WTC11 (cell line): ENCODE measurements around the gene SDK2. TPM values are rescaled to one million over a fixed set of nuclear protein-coding genes. Genes with fewer than 3 reads are reported as not detected.
A peak's percentile ranks its signal among the peaks of the same experiment; 100 is the strongest.

Experiments
- ATAC-seq: fragments of 200-7000 bp; cut with Tn5 transposase; 2 replicates; pipeline ENCODE4 v1.10.0; 2021; ENCODE audit warnings: mild to moderate bottlenecking, moderate library complexity
- CTCF ChIA-PET: fragments of 300-600 bp; sonication (Branson Sonifier 250); formaldehyde crosslinking; loops from one replicate; lab custom pipeline; 2021; ENCODE audit warnings: antibody characterized with exemption; lab: Charles Lee
- POLR2A ChIA-PET: fragments of 350-600 bp; sonication (Branson Sonifier 250); formaldehyde crosslinking; loops from one replicate; lab custom pipeline; 2021; ENCODE audit warnings: antibody characterized with exemption; lab: Charles Lee
- DNase-seq: peaks from one replicate; pipeline ENCODE4 v3.0.0; 2021; ENCODE audit warnings: low spot score
- H3K27ac Mint-ChIP-seq: 2 replicates; pipeline ENCODE4 v1.8.0; 2021; ENCODE audit warnings: mixed read lengths
- H3K27me3 Mint-ChIP-seq: 2 replicates; pipeline ENCODE4 v1.8.0; 2021; ENCODE audit warnings: low read depth, mild to moderate bottlenecking, moderate library complexity, mixed read lengths
- H3K36me3 Mint-ChIP-seq: 2 replicates; pipeline ENCODE4 v1.8.0; 2021; ENCODE audit warnings: mixed read lengths
- H3K4me1 Mint-ChIP-seq: 2 replicates; pipeline ENCODE4 v1.8.0; 2022; ENCODE audit warnings: mixed read lengths
- H3K4me3 Mint-ChIP-seq: 2 replicates; pipeline ENCODE4 v1.8.0; 2021; ENCODE audit warnings: mild to moderate bottlenecking, moderate library complexity, mixed read lengths
- H3K9me3 Mint-ChIP-seq: 2 replicates; pipeline ENCODE4 v1.8.0; 2021; ENCODE audit warnings: mixed read lengths
- ATF1 ChIP-seq: sonication (generic); formaldehyde crosslinking; IDR thresholded peaks from 2 replicates; pipeline ENCODE4 v1.8.1; 2023; ENCODE audit warnings: mild to moderate bottlenecking, moderate library complexity, missing genetic modification reagents
- FOXK1 ChIP-seq: sonication (generic); formaldehyde crosslinking; IDR thresholded peaks from 2 replicates; pipeline ENCODE4 v1.8.0; 2022; ENCODE audit warnings: mild to moderate bottlenecking, moderate library complexity, missing genetic modification reagents
- GTF2I ChIP-seq: fragments of 250-450 bp; sonication (Bioruptor Pico); conservative IDR thresholded peaks from 2 replicates; pipeline ENCODE4 v1.4.0; 2021; ENCODE audit warnings: mild to moderate bottlenecking
- JUN ChIP-seq: sonication (generic); formaldehyde crosslinking; IDR thresholded peaks from 2 replicates; pipeline ENCODE4 v1.8.0; 2023; ENCODE audit warnings: mild to moderate bottlenecking, missing genetic modification reagents
- NR3C1 ChIP-seq: sonication (generic); formaldehyde crosslinking; conservative IDR thresholded peaks from 2 replicates; pipeline ENCODE4 v1.8.1; 2023; ENCODE audit warnings: low read depth, mild to moderate bottlenecking, missing genetic modification reagents
- TCF7 ChIP-seq: sonication (generic); formaldehyde crosslinking; IDR thresholded peaks from 2 replicates; pipeline ENCODE4 v1.8.0; 2022; ENCODE audit warnings: mild to moderate bottlenecking, low read depth, missing genetic modification reagents, moderate library complexity
- ZNF138 ChIP-seq: sonication (generic); formaldehyde crosslinking; conservative IDR thresholded peaks from 2 replicates; pipeline ENCODE4 v1.8.1; 2022; ENCODE audit warnings: mild to moderate bottlenecking, moderate library complexity, missing genetic modification reagents
- ZNF416 ChIP-seq: fragments of 250-450 bp; sonication (Bioruptor Pico); IDR thresholded peaks from 2 replicates; pipeline ENCODE4 v1.9.0; 2021; ENCODE audit warnings: mild to moderate bottlenecking, inconsistent platforms
- ZNF671 ChIP-seq: fragments of 250-450 bp; sonication (Bioruptor Pico); IDR thresholded peaks from 2 replicates; pipeline ENCODE4 v1.8.0; 2021; ENCODE audit warnings: mild to moderate bottlenecking
- total RNA-seq: library from RNA; stranded (reverse); gene quantifications from 3 replicates; pipeline ENCODE4 v1.2.3, GENCODE V29; 2021
- TF ChIP-seq, protein P1 (sequence below): sonication (generic); formaldehyde crosslinking; IDR thresholded peaks from 2 replicates; pipeline ENCODE4 v1.8.1; 2023; ENCODE audit warnings: mild to moderate bottlenecking, missing genetic modification reagents
- TF ChIP-seq, protein P2 (sequence below): fragments of 250-450 bp; sonication (Bioruptor Pico); IDR thresholded peaks from 2 replicates; pipeline ENCODE4 v1.9.0; 2021; ENCODE audit warnings: mild to moderate bottlenecking
- TF ChIP-seq, protein P3 (sequence below): sonication (generic); formaldehyde crosslinking; IDR thresholded peaks from 2 replicates; pipeline ENCODE4 v1.8.0; 2022; ENCODE audit warnings: missing genetic modification reagents
- TF ChIP-seq, protein P4 (sequence below): fragments of 250-450 bp; sonication (Bioruptor Pico); IDR thresholded peaks from 2 replicates; pipeline ENCODE4 v1.9.0; 2021; ENCODE audit warnings: mild to moderate bottlenecking, borderline replicate concordance
- TF ChIP-seq, protein P5 (sequence below): sonication (generic); formaldehyde crosslinking; IDR thresholded peaks from 2 replicates; pipeline ENCODE4 v1.8.1; 2023; ENCODE audit warnings: mild to moderate bottlenecking, missing genetic modification reagents, borderline replicate concordance
- TF ChIP-seq, protein P6 (sequence below): sonication (generic); formaldehyde crosslinking; IDR thresholded peaks from 2 replicates; pipeline ENCODE4 v1.8.0; 2023; ENCODE audit warnings: missing genetic modification reagents, mild to moderate bottlenecking, borderline replicate concordance
- TF ChIP-seq, protein P7 (sequence below): sonication (generic); formaldehyde crosslinking; IDR thresholded peaks from 2 replicates; pipeline ENCODE4 v1.8.0; 2022; ENCODE audit warnings: mild to moderate bottlenecking, missing genetic modification reagents

SDK2 gene
- total RNA-seq, 1 experiment from 2014 or later = 14.8 TPM

DNA sequence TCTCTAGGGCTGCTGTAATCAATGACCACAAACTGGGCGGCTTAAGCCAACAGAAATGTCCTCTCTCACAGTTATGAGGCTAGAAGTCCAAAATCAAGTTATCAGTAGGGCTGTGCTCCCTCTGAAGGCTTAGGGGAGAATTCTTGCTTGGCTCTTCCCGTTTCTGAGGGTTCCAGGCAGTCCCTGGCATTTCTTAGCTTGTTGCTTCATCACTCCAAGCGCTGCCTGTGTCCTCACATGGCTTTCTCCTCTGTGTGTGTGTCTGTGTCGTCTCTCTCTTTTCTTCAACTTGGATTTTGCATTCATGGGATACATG lies 318.8 kb downstream of the SDK2 start:
- H3K36me3 Mint-ChIP-seq = no peaks in the 10 kb centered on the region
- ChIA-PET POLR2A (no interaction called here), CTCF (interaction anchor here (0.6 to 1.4 kb wide), 3 partner anchors 12 to 91 kb away, joined by 3 to 4 read pairs (median 3); no protein-coding TSS in a partner anchor)
- DNase-seq = no peak
- H3K4me1 Mint-ChIP-seq = peaks cover 32% of the 10 kb centered on the region
- H3K27ac Mint-ChIP-seq = 0 out of 2 replicates have a peak overlapping the region, but pooled peaks have one; percentile 34
- ATAC-seq = no peak; the same call in 1 of the 2 replicates
- H3K4me3 Mint-ChIP-seq = no peak overlapping the region
- peaks cover 8% of the 10 kb centered on the region for H3K27me3 Mint-ChIP-seq
- no peaks in the 10 kb centered on the region for H3K9me3 Mint-ChIP-seq
- TF ChIP-seq FOXK1 (CRISPR knock-in tag) (no peak), NR3C1 (CRISPR knock-in tag) (no peak), GTF2I (no peak), ZNF138 (CRISPR knock-in tag) (no peak), ATF1 (no peak), JUN (CRISPR knock-in tag) (no peak), ZNF416 (CRISPR knock-in tag) (no peak), ZNF671 (CRISPR knock-in tag) (no peak), TCF7 (CRISPR knock-in tag) (no peak)
- TF ChIP-seq, protein P1, sequence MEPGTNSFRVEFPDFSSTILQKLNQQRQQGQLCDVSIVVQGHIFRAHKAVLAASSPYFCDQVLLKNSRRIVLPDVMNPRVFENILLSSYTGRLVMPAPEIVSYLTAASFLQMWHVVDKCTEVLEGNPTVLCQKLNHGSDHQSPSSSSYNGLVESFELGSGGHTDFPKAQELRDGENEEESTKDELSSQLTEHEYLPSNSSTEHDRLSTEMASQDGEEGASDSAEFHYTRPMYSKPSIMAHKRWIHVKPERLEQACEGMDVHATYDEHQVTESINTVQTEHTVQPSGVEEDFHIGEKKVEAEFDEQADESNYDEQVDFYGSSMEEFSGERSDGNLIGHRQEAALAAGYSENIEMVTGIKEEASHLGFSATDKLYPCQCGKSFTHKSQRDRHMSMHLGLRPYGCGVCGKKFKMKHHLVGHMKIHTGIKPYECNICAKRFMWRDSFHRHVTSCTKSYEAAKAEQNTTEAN (CRISPR knock-in tag) = no peak
- TF ChIP-seq, protein P2, sequence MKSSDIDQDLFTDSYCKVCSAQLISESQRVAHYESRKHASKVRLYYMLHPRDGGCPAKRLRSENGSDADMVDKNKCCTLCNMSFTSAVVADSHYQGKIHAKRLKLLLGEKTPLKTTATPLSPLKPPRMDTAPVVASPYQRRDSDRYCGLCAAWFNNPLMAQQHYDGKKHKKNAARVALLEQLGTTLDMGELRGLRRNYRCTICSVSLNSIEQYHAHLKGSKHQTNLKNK = no peak
- TF ChIP-seq, protein P3, sequence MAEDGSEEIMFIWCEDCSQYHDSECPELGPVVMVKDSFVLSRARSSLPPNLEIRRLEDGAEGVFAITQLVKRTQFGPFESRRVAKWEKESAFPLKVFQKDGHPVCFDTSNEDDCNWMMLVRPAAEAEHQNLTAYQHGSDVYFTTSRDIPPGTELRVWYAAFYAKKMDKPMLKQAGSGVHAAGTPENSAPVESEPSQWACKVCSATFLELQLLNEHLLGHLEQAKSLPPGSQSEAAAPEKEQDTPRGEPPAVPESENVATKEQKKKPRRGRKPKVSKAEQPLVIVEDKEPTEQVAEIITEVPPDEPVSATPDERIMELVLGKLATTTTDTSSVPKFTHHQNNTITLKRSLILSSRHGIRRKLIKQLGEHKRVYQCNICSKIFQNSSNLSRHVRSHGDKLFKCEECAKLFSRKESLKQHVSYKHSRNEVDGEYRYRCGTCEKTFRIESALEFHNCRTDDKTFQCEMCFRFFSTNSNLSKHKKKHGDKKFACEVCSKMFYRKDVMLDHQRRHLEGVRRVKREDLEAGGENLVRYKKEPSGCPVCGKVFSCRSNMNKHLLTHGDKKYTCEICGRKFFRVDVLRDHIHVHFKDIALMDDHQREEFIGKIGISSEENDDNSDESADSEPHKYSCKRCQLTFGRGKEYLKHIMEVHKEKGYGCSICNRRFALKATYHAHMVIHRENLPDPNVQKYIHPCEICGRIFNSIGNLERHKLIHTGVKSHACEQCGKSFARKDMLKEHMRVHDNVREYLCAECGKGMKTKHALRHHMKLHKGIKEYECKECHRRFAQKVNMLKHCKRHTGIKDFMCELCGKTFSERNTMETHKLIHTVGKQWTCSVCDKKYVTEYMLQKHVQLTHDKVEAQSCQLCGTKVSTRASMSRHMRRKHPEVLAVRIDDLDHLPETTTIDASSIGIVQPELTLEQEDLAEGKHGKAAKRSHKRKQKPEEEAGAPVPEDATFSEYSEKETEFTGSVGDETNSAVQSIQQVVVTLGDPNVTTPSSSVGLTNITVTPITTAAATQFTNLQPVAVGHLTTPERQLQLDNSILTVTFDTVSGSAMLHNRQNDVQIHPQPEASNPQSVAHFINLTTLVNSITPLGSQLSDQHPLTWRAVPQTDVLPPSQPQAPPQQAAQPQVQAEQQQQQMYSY (CRISPR knock-in tag) = no peak
- TF ChIP-seq, protein P4, sequence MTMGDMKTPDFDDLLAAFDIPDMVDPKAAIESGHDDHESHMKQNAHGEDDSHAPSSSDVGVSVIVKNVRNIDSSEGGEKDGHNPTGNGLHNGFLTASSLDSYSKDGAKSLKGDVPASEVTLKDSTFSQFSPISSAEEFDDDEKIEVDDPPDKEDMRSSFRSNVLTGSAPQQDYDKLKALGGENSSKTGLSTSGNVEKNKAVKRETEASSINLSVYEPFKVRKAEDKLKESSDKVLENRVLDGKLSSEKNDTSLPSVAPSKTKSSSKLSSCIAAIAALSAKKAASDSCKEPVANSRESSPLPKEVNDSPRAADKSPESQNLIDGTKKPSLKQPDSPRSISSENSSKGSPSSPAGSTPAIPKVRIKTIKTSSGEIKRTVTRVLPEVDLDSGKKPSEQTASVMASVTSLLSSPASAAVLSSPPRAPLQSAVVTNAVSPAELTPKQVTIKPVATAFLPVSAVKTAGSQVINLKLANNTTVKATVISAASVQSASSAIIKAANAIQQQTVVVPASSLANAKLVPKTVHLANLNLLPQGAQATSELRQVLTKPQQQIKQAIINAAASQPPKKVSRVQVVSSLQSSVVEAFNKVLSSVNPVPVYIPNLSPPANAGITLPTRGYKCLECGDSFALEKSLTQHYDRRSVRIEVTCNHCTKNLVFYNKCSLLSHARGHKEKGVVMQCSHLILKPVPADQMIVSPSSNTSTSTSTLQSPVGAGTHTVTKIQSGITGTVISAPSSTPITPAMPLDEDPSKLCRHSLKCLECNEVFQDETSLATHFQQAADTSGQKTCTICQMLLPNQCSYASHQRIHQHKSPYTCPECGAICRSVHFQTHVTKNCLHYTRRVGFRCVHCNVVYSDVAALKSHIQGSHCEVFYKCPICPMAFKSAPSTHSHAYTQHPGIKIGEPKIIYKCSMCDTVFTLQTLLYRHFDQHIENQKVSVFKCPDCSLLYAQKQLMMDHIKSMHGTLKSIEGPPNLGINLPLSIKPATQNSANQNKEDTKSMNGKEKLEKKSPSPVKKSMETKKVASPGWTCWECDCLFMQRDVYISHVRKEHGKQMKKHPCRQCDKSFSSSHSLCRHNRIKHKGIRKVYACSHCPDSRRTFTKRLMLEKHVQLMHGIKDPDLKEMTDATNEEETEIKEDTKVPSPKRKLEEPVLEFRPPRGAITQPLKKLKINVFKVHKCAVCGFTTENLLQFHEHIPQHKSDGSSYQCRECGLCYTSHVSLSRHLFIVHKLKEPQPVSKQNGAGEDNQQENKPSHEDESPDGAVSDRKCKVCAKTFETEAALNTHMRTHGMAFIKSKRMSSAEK (CRISPR knock-in tag) = no peak
- TF ChIP-seq, protein P5, sequence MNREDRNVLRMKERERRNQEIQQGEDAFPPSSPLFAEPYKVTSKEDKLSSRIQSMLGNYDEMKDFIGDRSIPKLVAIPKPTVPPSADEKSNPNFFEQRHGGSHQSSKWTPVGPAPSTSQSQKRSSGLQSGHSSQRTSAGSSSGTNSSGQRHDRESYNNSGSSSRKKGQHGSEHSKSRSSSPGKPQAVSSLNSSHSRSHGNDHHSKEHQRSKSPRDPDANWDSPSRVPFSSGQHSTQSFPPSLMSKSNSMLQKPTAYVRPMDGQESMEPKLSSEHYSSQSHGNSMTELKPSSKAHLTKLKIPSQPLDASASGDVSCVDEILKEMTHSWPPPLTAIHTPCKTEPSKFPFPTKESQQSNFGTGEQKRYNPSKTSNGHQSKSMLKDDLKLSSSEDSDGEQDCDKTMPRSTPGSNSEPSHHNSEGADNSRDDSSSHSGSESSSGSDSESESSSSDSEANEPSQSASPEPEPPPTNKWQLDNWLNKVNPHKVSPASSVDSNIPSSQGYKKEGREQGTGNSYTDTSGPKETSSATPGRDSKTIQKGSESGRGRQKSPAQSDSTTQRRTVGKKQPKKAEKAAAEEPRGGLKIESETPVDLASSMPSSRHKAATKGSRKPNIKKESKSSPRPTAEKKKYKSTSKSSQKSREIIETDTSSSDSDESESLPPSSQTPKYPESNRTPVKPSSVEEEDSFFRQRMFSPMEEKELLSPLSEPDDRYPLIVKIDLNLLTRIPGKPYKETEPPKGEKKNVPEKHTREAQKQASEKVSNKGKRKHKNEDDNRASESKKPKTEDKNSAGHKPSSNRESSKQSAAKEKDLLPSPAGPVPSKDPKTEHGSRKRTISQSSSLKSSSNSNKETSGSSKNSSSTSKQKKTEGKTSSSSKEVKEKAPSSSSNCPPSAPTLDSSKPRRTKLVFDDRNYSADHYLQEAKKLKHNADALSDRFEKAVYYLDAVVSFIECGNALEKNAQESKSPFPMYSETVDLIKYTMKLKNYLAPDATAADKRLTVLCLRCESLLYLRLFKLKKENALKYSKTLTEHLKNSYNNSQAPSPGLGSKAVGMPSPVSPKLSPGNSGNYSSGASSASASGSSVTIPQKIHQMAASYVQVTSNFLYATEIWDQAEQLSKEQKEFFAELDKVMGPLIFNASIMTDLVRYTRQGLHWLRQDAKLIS (CRISPR knock-in tag) = no peak
- TF ChIP-seq, protein P6, sequence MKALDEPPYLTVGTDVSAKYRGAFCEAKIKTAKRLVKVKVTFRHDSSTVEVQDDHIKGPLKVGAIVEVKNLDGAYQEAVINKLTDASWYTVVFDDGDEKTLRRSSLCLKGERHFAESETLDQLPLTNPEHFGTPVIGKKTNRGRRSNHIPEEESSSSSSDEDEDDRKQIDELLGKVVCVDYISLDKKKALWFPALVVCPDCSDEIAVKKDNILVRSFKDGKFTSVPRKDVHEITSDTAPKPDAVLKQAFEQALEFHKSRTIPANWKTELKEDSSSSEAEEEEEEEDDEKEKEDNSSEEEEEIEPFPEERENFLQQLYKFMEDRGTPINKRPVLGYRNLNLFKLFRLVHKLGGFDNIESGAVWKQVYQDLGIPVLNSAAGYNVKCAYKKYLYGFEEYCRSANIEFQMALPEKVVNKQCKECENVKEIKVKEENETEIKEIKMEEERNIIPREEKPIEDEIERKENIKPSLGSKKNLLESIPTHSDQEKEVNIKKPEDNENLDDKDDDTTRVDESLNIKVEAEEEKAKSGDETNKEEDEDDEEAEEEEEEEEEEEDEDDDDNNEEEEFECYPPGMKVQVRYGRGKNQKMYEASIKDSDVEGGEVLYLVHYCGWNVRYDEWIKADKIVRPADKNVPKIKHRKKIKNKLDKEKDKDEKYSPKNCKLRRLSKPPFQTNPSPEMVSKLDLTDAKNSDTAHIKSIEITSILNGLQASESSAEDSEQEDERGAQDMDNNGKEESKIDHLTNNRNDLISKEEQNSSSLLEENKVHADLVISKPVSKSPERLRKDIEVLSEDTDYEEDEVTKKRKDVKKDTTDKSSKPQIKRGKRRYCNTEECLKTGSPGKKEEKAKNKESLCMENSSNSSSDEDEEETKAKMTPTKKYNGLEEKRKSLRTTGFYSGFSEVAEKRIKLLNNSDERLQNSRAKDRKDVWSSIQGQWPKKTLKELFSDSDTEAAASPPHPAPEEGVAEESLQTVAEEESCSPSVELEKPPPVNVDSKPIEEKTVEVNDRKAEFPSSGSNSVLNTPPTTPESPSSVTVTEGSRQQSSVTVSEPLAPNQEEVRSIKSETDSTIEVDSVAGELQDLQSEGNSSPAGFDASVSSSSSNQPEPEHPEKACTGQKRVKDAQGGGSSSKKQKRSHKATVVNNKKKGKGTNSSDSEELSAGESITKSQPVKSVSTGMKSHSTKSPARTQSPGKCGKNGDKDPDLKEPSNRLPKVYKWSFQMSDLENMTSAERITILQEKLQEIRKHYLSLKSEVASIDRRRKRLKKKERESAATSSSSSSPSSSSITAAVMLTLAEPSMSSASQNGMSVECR (CRISPR knock-in tag) = no peak
- TF ChIP-seq, protein P7, sequence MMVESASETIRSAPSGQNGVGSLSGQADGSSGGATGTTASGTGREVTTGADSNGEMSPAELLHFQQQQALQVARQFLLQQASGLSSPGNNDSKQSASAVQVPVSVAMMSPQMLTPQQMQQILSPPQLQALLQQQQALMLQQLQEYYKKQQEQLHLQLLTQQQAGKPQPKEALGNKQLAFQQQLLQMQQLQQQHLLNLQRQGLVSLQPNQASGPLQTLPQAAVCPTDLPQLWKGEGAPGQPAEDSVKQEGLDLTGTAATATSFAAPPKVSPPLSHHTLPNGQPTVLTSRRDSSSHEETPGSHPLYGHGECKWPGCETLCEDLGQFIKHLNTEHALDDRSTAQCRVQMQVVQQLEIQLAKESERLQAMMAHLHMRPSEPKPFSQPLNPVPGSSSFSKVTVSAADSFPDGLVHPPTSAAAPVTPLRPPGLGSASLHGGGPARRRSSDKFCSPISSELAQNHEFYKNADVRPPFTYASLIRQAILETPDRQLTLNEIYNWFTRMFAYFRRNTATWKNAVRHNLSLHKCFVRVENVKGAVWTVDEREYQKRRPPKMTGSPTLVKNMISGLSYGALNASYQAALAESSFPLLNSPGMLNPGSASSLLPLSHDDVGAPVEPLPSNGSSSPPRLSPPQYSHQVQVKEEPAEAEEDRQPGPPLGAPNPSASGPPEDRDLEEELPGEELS = no peak
